CMK (cell line): ENCODE results near the gene PRDM16.
A peak's percentile ranks its signal among the peaks of the same experiment; 100 is the strongest.

Source experiments
- DNase-seq: peaks from one replicate; pipeline ENCODE4 v3.0.0-alpha.2; 2010; ENCODE audit warnings: low read depth

Gene PRDM16

DNA sequence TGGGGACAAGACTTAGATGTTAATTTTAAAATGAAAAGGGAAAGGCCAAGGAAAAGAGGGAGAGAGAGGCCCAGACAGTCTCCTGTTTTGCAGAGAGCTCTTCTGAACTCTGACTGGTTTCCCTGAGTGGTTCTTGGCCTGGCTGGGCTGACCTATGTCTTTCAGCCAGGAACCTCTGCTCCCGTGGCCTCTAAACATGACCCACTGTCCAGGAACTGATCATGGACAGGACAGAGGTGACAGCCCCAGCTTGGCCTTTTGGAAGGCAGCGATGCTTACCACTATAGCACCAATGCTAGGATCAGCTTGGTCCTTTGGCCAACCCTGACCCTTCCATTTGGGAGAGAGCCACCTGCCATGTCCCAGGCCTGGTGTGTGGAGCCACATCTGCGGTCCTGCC lies 55.2 kb downstream of the PRDM16 start:
- no peak for DNase-seq

DNA sequence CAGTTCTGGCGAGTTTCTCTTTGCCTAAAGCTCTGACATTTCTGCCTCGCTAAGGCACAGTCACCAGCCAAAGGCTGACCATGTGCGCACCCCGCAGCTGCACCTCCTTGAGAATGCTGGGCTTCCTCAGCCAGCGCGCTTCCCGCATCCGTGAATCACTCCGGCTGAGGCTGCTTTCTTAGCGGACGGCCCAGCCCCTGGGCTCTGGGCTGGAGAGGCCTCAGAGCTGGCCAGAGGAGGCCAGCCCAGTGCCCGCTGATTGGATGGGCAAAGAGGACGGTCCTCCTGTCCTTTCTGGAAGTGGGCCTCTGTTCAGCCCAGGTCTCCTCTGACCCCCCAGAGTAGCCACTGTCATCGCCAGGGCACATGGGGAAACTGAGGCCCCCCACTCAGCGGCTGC lies 56.1 kb downstream of the PRDM16 start:
- no peak for DNase-seq

DNA sequence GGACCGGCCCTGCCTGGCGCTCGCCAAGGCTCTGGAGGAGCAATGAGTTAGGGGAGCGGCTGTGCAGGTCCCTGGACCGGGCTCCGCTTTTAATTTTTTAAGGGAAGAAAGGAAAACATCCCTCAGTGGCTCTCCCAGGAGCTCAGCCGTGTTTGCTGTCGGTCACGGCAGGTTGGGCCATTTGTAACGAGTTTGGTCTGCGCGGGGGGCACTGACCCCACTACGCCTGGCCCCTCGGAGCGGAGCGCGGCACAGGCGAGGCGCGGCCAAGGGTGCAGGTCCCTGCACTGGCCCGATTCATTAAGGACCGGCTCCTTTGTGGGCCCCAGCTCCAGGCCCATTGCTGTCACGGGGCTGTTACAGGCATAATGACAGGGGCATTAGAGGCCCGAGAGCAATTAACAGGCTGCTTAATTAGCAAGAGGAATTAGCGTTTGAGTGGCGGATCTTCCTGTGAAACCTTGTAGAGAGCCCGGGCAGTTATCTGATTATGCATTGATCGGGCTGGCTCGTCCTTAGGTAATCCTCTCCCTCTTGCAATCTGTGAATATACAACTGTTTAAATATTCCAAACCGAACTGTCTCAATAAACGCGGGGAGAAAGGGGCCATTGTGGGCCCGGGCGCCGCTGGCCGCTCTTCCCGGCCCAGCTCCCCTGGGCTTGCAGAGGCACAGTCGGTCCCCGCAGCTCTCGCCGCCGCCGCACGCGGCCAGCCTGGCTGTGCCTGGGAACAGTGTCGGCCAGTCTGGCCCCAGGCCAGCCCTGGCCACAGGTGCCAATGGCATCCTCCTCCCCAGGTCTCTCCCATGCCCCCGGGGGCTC lies 56.8 kb downstream of the PRDM16 start:
- no peak for DNase-seq

DNA sequence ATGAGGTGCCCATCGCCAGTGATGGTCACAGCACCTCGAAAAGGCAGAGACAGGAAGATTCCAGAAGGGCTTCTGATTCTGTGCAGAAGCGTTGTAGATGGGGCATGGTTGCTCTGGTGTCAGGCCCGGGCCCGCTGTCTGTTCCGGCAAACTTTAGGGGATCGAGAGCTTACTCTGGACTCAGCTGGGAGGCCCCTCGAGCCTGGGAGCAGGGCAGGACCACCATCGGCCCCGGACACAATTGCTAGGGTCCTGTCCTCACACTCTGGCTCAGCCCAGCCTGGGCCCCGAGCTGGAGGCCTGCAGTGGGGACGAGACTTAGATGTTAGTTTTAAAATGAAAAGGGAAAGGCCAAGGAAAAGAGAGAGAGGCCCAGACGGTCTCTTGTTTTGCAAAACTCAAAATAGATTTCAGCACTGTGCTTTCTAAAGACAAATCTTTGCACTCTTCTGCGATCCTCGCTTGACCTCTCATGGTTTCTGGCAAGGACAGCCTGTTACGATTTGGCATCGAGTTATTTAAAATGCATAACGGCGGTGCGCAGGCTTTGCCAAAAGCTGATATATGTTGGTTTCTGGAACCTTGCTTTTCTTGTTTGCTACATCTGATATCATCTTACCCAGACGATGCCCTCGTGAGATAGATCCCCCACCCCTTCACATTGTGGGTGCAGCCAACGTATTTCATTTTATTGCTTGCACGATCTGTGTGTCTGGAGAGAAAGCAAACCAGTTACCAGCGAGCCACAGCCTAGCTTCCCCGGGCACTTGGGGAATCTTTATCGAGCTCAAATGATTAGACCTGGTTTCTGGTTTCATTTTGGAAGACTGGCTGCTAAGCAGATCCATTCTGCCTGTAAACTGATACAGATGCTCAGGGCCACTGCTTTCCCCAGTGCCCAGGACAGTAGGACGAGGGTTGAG lies 58.0 kb downstream of the PRDM16 start:
- no peak for DNase-seq

DNA sequence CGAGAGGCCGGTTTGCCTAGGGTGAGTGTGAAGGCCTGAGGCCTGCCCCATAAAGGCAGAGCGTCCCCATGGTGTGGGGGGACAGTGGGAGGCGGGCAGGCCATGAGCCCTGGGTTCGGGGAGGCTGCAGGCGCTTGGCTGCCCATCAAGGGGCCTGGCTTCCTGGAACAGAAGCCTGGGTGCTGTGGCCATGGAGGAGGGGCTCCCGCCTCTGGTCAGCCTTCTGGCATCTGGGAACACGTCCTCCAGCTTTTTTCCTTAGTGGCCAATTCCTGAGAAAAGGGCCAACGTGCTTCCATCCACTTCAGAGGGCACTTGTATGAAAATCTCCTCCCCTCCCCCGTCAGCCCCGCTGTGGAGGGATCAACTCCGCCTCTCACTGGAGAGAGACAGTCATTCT lies 58.7 kb downstream of the PRDM16 start:
- DNase-seq = no peak

DNA sequence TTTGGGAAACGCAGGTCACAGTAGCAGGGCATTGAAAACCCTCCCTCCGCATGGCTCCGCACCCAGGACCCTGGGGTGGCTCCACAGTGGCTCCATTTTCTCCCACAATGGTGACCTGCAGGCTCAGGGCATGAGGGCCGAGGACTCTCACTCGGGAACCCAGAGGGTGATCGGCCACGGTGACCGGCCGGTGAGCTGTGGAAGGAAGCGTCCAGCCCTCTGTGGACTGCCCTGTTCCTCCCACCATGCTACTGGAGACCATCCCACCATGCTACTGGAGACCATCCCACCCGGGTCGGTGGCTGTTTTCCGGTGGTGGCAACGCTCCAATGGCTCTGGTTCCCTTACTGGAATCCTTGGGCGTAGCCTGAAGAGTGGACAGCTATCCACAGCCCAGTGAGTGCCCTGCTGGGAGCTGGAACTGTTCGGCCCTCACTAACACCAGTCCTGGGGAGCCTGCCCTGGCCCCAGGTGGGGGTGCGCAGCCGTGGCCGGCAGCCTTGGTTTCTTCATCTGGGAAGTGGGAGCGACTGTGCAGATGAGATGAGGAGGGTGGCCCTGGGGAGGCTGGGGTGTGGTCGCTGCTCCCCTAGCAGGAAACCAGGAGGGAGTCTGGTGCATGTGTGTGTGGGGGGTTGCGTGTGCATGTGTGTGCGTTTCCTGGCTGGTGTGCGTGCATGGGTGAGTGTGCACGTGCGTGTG lies 59.6 kb downstream of the PRDM16 start:
- DNase-seq = no peak

DNA sequence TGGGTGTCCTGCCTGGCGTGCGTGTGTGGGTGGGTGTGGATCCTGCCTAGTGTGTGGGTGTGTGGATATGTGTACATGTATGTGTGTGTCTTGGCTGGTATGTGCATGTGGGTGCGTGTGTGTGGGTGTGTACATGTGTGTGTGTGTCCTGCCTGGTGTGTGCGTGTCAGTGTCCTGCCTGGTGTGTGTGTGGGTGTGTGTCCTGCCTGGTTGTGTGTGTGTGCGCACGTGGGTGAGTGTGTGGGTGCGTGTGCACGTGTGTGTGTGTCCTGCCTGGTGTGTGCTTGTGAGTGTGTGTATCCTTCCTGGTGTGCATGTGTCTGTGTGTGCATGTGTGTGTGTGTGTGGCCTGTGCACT lies 60.1 kb downstream of the PRDM16 start:
- DNase-seq = no peak

DNA sequence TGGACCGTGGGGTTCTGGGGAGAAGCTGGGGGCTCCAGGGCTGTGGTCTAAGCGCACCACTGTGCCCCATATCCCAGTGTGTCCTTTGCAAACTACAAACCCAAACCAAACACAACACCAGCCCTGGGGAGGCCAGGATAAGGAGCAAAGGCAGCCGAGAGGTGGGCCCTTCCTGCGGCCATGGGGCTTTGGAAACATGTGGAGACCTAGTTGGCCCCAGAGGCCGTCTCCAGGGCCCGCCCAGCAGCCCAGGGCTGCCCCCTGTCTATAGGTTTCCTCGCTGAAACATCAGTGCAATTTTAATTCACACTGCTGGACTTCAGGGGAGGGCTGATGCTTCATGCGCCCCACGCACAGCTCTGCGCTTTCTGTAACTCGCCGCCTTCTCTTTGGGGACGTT lies 61.3 kb downstream of the PRDM16 start:
- DNase-seq = no peak

DNA sequence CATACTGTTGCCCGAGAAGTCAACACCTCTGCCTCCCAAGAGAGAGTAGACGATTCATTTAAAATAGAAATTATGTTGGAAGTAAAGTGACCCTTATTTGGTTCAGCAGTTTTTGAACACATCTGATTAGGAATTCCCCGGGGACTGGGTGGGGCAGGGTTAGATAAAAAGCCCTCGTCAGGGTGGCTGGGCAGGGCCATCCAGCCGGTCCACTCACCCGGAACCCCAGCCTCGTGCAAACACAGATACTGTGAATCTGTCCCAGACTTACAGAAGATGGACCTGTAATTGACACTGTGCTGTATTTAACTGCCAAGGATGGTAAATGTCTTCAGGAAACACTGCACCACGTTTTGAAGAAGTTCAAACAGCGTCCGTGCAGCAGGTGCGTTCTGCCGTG lies 63.7 kb downstream of the PRDM16 start:
- no peak for DNase-seq

DNA sequence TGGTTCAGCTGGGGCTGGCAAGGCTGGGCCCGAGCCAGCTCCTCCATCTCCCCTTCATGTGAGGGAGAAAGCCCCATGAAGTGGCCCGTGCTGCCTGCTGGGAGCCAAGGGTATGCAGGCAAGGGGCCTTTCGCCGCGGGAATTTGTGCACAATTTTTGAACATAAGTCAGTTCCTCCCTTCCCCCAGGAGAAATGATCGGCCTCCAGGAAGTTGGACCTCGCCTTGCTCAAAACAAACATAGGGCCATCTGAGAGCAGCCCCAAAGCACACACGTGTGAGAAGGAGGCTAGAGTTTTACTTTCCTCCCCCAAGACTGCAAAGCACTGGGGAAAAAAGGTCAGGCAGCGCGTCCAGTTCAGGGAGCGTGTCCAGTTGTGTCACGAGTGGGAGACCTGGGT lies 64.7 kb downstream of the PRDM16 start:
- DNase-seq = no peak

DNA sequence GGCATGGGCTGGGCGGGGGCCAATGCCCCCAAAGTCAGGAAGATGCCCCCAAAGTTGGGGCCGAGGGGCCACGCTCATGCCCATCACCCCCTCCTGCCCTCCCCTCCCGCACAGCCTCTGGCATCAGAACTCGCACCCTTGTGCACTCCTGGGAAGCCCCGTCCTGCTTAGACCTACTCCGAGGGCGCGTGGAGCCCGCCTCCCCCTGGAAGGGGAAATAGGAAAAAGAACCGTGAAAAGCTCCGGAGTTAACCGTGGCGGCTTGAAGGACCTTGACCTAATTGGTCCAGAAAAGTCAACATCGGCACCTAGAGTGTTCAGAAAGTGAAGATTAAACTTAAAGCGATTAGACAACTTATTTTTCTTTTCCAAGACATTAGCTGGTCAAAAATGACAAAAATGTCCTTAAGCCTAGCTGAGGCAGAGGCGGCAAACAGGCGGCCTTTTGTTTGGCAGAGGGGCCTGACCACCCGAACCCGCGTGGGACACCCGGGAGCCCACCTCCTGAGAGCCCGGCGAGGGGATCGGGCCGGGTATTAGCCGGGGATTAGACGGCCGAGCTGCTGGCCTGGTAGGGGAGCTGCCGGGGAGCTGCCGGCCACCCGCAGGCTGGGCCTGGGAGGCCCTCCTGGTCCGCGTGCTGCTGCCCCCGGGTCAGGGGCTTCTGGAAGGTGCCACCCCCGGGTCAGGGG lies 65.5 kb downstream of the PRDM16 start:
- no peak for DNase-seq

DNA sequence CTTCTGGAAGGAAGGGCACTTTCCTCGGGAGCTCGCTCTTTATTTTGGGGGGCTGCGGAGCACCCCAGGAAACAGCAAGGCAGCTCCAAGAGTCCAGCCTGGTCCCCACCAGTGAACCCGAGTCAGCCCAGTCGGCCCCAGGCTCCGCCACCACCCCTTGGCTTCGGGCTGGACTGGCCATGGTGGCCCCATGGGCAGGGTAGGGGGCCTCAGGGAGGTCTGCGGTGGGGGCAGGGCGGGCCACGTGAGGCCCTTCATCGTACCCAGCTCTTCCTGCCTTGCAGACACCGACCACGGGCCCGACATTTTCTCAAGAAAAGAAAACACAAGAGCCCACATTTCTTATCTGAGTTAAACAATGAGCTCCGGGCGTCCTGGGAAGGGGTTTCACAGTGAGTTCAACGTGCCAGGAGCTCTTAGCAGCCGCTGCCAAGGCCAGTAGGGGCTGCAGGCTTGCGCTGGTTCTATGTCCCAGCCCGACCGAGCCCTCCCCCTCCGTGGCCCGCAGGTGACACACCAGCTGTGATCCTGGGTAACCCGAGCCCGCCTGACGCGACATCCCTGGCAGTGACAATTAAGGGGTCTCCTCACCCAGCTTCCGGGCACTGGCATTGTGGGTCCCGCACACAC lies 66.2 kb downstream of the PRDM16 start:
- DNase-seq = peak; percentile 36

DNA sequence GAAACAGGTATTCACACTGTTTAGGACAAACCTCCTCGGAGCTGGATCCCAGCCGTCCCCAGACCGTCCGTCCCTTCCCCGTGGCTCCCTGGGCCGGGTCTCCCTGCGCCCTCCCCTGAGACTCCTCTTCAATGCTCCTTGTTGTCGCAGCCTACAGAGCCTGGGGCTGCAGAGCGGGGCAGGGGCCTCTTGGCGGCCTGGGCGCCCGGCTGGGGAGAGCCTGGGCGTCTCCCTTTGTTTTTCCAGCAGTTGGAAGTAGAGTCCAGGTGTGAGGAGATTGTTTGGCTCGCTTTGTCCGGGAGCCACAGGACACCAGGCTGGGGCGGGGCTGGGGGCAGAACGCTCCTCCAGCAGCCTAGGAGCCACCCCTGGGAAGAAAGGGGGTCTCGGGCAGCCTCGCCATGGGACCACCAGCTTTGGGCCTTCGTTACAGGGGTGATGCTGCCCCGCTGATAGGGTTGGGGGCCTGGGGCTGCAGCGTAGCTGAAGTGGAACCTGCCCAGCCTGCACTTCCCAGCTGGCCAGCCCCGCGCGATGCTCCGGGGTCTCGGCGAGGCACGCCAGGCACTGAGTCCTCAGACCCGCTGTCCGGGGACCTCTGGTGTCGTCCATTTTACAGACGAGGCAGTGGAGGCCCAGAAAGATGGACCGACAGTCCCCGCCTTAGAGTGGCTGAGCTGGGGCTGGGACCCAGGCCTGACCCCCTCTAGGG lies 66.9 kb downstream of the PRDM16 start:
- DNase-seq = no peak

DNA sequence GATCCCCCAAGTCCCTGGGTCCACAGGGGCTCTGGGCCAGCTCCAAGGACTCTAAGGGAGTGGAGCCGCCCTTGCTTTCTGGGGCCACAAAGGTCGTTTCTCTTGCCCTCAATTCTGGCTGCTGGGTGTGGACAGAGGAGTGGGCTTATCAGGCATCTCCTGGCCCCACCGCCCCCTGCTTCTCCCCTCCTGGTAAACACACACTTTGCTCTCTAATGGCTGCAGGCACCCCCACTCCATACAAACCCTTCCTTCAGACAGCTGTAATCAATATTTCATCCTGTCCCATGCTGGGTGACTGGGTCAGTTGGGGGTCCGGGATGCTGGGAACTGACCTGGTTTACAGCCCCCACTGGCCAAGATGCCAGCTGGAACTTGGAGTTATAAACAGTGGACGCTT lies 67.5 kb downstream of the PRDM16 start:
- DNase-seq = no peak

DNA sequence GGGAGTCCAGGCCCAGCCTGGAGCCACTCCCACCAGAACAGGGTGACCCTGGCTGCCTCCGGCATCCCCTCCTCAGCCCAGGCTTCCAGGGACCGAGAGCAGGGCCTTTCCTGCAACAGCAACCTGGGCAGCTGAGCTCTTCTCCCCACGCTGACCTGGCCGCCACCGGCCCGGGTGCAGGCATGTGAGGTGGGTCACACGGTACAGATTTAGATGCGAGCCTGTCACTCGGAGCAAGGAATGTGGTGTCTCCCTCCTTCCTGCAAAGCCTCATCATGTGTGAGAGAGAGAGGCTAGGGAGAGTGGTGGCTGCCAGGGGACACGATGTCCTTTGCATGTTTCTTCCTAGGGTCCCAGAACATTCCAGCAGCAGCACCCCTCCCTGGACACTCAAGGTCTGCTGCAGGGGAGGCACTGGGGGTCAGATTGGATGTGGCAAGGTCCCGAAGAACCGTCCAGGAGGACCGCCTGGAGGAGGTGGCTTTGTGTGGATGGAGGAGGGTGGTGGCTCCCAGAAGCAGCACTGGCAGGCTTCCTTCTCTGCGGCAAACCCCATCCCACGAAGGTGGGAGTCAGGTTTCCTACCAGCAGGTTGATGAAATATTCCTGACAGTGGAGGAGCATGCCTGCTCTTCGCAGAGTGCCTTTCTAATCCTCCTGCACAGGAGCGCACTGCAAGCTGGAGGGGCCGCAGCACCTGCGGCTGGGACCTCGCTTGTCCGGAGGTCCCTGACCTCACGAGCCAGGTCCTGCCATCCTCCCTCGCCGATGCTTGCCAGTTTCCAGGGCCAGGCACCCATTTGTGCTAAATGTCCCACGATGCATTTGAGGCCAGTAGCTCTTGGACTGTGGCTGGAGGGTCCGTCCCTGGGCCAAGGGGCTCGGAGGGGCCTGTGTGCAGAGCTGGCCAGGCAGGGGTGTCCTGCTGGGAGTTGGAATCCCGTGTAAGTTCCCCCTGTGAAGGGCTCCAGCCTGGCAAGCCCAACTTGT lies 68.4 kb downstream of the PRDM16 start:
- no peak for DNase-seq

DNA sequence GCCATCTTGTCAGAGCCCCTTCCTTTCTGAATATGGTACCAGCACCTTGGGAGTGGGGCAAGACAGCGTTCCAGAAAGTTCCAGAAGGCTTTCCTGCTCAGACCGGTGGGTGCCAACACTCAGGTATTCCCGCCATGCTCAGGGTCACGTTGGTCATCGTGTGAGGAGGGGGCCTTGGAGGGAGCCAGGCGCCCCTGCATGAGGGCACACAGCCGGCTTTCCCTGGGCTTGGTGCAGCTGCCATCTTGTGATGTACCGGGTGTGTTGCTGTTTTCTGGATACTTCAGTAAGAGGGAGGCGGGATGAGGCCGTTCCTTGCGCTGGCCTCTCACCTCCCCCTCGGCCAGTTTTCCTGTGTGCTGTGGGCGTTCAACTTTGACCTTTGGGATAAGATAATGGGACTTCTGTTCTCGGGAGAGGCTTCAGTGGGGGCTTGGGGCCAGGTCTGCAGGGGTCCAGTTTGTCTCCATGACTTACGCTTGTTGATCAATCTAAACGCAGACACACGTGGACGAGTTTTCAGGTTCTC lies 69.7 kb downstream of the PRDM16 start:
- DNase-seq = no peak

DNA sequence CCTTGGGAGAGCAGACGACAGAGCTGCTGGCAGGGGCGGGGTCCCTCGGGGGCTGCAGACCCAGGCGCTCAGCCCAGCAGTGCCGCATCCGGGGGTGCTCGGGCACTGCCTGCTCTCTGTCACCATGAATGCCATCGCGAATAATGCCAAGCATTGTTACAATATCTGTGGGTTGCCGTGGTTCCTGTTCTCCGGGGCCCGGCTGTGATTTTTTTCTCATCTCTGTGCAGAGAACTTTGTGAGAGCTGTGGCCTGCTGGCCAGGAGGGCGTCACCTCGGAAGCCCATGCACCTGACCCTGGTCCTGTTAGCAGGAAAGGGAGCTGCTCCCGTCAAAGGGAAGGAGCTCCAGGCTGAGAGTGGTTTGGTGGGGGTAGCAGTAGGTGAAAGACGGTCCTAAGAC lies 70.4 kb downstream of the PRDM16 start:
- no peak for DNase-seq

DNA sequence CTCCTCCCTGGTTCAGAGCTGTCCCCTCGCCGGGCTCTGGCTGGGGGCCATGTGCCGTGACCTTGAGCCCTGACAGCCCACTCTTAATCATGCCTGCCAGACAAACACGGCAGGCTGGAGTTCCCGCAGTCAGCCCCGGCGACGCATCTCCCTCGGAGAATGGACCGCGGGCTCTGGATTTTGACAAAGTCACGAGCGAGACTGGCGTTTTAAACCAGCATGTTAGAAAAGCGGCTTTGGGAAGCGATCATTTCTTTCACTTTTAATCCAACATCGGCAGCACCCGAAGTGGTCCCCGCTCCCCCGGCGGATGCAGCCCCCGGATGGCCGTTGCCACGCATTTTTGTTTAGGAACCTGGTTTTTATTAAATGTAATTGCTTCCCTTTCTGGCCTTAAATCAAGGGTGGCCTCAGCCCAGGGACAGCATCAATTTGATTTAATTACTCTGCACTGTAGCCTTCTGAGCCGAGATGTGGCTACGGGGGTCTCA lies 70.9 kb downstream of the PRDM16 start:
- no peak for DNase-seq

DNA sequence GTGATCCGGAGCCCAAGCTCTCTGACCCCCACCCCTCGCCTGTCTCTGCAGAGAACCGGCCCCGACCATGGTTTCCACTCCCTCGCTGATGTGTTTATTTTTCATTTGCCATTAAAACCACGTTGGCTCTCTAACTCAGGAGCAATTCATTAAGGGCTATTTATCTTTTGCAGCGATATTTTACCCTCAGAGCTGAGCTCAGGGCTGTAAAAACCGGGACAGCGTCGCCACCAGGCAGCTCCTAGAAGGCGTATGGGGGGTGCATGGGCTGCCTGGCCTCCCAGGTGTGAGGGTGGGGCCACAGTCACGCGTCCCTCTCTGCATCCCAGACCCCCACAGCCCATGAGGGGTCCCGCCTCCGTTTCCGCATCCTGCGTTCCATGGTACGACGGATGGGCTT lies 71.4 kb downstream of the PRDM16 start:
- DNase-seq = no peak
